HG03432 (cell line): Measurements from ENCODE around the gene ECM1.
A peak's percentile ranks its signal among the peaks of the same experiment; 100 is the strongest.

Source experiments
- ATAC-seq: cut with Tn5 transposase; IDR thresholded peaks from one replicate; pipeline ENCODE4 v1.9.1; 2021; ENCODE audit warnings: mild to moderate bottlenecking, moderate library complexity; ENCODE audit not compliant: unreplicated experiment

Gene ECM1

GRCh38 chr1:150507912-150508864 is at the start of gene ECM1:
Gene ECM1, plus strand, starts transcription at chr1:150508109. Its CDS starts 101 bp downstream, at chr1:150508210.
- ATAC-seq: no peak

GRCh38 chr1:150464422-150464826 is 43.5 kb upstream of the ECM1 start:
- no peak for ATAC-seq

GRCh38 chr1:150466964-150467363 is 40.9 kb upstream of the ECM1 start:
- ATAC-seq: no peak

- no peak for ATAC-seq
These were observed 38.6 kb upstream of the ECM1 start for GRCh38 chr1:150469291-150469690.

GRCh38 chr1:150472601-150473200 is 35.2 kb upstream of the ECM1 start:
- ATAC-seq: no peak

GRCh38 chr1:150473659-150474058 is 34.2 kb upstream of the ECM1 start:
- ATAC-seq: no peak

GRCh38 chr1:150474869-150475268 is 33.0 kb upstream of the ECM1 start:
- ATAC-seq: no peak

GRCh38 chr1:150476754-150477153 is 31.2 kb upstream of the ECM1 start:
- no peak for ATAC-seq

- ATAC-seq: no peak
These were observed 30.6 kb upstream of the ECM1 start for GRCh38 chr1:150477320-150477719.

- ATAC-seq: no peak
These were observed 30.2 kb upstream of the ECM1 start for GRCh38 chr1:150477733-150478132.

GRCh38 chr1:150479370-150479769 is 28.5 kb upstream of the ECM1 start:
- no peak for ATAC-seq

- ATAC-seq: no peak
These were observed 28.0 kb upstream of the ECM1 start for GRCh38 chr1:150479927-150480352.

- no peak for ATAC-seq
These were observed 23.5 kb upstream of the ECM1 start for GRCh38 chr1:150484431-150484830.

- ATAC-seq: no peak
These were observed 23.0 kb upstream of the ECM1 start for GRCh38 chr1:150484861-150485260.

- peak; percentile 99 for ATAC-seq
These were observed 20.7 kb upstream of the ECM1 start, which contains the start of gene TARS2 for GRCh38 chr1:150486966-150487762. Gene TARS2, plus strand, starts transcription at chr1:150487419. Its CDS starts 32 bp downstream, at chr1:150487451.

- no peak for ATAC-seq
These were observed 20.2 kb upstream of the ECM1 start for GRCh38 chr1:150487763-150488115.

GRCh38 chr1:150493175-150493574 is 14.7 kb upstream of the ECM1 start:
- ATAC-seq: no peak

- no peak for ATAC-seq
These were observed 9.6 kb upstream of the ECM1 start for GRCh38 chr1:150498342-150498741.

- ATAC-seq: no peak
These were observed 2.5 kb upstream of the ECM1 start for GRCh38 chr1:150505431-150505830.

- no peak for ATAC-seq
These were observed 1.1 kb downstream of the ECM1 start for GRCh38 chr1:150508982-150509381.

GRCh38 chr1:150511551-150511950 is 3.6 kb downstream of the ECM1 start:
- ATAC-seq: no peak
